PFSK-1 (cell line): ENCODE results near the gene NCKIPSD.

ENCODE experiments used
- FOXP2 ChIP-seq: optimal IDR thresholded peaks from 2 replicates; pipeline ENCODE3; 2011; ENCODE audit warnings: borderline replicate concordance, control low read depth, inconsistent platforms; ENCODE audit not compliant: insufficient read depth; ENCODE audit errors: extremely low read length, extremely low read depth
- POLR2AphosphoS5 ChIP-seq: IDR thresholded peaks from 2 replicates; pipeline ENCODE4 v1.6.1; 2012; ENCODE audit warnings: low read depth, mild to moderate bottlenecking, control low read depth, low read length, moderate library complexity
- SIN3A ChIP-seq: IDR thresholded peaks from 2 replicates; pipeline ENCODE4 v1.6.1; 2012; ENCODE audit warnings: mild to moderate bottlenecking, low read length, moderate library complexity, borderline replicate concordance; ENCODE audit not compliant: insufficient read depth
- TAF1 ChIP-seq: IDR thresholded peaks from 2 replicates; pipeline ENCODE4 v1.6.1; 2012; ENCODE audit warnings: low read length, control low read depth, borderline replicate concordance; ENCODE audit not compliant: insufficient read depth
- TF ChIP-seq, protein P1 (sequence below), 2 experiments: IDR thresholded peaks; 2 replicates each; pipeline versions ENCODE4 v1.6.1 to v1.8.0; 2011 to 2012; ENCODE audit warnings: low read depth in 2 of 2, low read length in 2 of 2, control low read depth in 1 of 2, inconsistent platforms in 1 of 2, mild to moderate bottlenecking in 1 of 2, moderate library complexity in 1 of 2; ENCODE audit not compliant: insufficient read depth in 1 of 2

Gene NCKIPSD

DNA sequence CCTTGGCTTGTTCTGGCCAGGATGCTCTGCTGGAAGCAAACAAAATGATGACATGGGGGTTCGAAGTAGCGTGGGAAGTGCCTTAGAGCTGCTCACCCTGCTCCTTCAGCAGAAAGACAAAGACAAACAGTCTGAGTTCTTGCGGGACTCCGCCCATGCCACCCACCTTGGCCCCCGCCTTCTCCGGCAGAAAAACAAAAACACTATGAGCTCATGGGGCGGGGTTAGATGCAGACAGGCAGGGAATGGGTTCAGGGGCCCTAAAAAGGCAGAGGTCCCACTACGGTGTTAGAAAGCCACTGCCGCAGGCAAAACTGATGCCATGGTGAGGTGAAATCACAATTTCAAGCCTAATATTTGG, 9.7 kb upstream of the NCKIPSD start:
- TF ChIP-seq TAF1, result no peak
- no peak for TF ChIP-seq FOXP2
- TF ChIP-seq POLR2AphosphoS5, result no peak
- TF ChIP-seq, protein P1, sequence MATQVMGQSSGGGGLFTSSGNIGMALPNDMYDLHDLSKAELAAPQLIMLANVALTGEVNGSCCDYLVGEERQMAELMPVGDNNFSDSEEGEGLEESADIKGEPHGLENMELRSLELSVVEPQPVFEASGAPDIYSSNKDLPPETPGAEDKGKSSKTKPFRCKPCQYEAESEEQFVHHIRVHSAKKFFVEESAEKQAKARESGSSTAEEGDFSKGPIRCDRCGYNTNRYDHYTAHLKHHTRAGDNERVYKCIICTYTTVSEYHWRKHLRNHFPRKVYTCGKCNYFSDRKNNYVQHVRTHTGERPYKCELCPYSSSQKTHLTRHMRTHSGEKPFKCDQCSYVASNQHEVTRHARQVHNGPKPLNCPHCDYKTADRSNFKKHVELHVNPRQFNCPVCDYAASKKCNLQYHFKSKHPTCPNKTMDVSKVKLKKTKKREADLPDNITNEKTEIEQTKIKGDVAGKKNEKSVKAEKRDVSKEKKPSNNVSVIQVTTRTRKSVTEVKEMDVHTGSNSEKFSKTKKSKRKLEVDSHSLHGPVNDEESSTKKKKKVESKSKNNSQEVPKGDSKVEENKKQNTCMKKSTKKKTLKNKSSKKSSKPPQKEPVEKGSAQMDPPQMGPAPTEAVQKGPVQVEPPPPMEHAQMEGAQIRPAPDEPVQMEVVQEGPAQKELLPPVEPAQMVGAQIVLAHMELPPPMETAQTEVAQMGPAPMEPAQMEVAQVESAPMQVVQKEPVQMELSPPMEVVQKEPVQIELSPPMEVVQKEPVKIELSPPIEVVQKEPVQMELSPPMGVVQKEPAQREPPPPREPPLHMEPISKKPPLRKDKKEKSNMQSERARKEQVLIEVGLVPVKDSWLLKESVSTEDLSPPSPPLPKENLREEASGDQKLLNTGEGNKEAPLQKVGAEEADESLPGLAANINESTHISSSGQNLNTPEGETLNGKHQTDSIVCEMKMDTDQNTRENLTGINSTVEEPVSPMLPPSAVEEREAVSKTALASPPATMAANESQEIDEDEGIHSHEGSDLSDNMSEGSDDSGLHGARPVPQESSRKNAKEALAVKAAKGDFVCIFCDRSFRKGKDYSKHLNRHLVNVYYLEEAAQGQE (IDR thresholded peaks at IDR 0.05; ENCODE audit: insufficient read depth in 1 of 2, low read depth in 2 of 2, low read length in 2 of 2), result no peak
- no peak for TF ChIP-seq SIN3A

DNA sequence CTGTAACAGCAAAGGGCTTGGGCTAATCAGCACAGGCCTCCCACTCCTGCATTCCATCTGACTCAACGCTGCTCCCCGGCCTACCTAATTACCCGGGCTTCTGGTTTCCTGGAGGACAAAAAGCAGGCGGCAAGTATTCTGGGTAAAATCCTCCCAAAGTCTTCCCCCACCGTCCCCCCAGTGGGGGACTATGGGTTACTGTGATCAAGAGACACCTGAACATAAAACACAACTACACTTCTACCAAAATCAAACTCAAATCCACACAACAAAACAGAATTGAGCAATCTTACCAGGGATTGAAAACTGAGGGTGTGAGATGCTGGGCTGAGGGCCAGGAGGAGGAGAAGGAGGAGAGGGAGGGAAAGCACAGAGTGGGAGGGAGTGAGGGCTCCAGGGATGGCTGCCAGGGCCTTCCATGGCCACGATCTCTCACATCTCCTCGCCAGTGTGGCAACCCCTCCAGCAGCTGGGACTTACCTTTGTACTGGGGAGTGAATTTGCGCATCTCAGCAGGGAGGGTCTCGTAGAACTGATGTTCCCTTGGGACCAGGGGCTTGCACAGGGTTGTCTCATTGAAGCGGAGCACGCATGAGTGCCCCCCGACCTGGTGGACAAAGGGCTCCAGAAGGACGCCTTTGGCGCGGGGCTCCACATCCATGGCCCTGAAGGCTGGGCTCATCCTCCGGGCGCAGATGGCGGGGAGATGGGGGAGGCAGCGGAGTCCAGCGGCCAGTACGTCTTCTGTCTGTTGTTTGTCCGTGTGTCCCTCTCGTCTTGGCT, 9.1 kb upstream of the NCKIPSD start:
- TF ChIP-seq, protein P1 (IDR thresholded peaks at IDR 0.05; ENCODE audit: insufficient read depth in 1 of 2, low read depth in 2 of 2, low read length in 2 of 2), result no peak
- TF ChIP-seq TAF1, result no peak
- no peak for TF ChIP-seq SIN3A
- no peak for TF ChIP-seq POLR2AphosphoS5
- no peak for TF ChIP-seq FOXP2

DNA sequence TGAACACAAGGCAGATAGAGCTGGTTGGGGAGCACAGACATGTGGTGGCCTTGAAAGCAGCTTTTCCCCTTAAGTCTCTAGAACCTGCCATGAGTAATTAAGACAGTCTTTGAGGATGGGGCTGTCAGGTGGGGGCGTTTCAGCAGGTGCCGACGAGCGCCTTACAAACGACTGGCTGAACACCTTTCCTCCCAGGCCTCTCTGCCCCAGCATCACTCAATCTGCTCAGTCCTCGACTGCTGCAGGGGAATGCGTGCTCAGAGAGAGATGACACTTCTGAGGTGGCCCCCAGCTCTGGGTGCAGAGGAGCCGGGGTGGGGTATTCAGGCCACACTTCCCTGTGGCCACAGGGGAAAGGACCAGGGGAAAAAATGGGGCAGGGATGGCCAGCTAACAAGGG, 8.1 kb upstream of the NCKIPSD start:
- no peak for TF ChIP-seq SIN3A

DNA sequence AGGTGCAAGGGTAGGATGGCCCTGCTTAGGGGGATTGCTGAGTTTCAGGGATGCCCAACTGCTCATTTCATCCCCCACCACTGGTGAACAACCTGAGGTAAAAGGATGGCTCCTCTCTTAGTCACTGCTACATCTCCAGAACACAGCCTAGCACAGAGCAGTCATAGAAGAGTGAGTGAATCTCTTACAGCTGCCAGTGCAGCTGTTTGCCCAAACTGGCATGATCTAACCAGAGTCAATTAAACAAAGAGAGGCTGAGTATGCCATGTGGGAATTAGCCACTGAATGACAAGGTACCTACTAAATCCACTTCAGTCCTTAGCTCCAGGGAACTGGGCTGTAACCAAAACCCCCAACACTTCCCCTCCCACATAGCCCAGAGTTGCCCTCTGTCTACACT, 6.8 kb upstream of the NCKIPSD start:
- TF ChIP-seq SIN3A, result no peak
- no peak for TF ChIP-seq TAF1
- TF ChIP-seq, protein P1 (IDR thresholded peaks at IDR 0.05; ENCODE audit: insufficient read depth in 1 of 2, low read depth in 2 of 2, low read length in 2 of 2), result no peak
- no peak for TF ChIP-seq POLR2AphosphoS5
- no peak for TF ChIP-seq FOXP2

DNA sequence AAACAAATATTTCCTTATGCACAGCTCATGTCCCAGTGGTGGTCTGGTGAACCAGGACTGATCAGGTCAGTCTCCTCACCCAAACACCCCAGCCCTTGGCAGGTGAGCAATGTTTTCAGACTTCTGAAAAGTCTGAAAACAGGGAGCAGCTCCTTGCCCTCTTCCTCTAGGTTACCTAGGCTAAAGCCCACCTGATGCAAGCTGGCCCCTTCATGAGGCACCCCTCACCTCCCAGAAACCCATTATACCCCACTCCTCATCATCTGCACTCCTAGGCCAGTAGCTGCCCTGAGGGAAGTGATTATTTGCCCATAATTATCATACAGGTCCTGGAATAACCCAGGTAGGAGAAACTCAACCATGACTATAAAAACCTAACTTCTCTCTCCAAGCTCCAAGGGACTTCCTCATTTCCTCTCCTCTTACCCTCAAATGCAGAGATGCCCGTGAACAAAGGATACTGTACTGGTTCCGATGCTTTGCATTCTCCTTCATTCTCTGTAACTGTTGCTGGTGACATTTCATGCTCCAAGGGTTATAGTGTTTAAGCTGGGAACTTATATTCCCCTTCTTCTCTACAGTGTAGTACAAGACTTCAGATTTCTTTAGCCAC, 5.2 kb upstream of the NCKIPSD start:
- TF ChIP-seq, protein P1 (IDR thresholded peaks at IDR 0.05; ENCODE audit: insufficient read depth in 1 of 2, low read depth in 2 of 2, low read length in 2 of 2), result no peak
- no peak for TF ChIP-seq FOXP2
- no peak for TF ChIP-seq TAF1
- no peak for TF ChIP-seq SIN3A
- TF ChIP-seq POLR2AphosphoS5, result no peak
